B cell (primary cell): ENCODE data around the gene ESPN. TPM values are rescaled to one million over a fixed set of nuclear protein-coding genes. Genes with fewer than 3 reads are reported as not detected.

Experiments used
- ATAC-seq: fragments of 200-7000 bp; cut with Tn5 transposase; one replicate; pipeline ENCODE4 v1.10.0; 2021; ENCODE audit warnings: low read depth, mild to moderate bottlenecking, moderate number of reproducible peaks, moderate library complexity
- CTCF ChIA-PET: fragments of 350-600 bp; sonication (Branson Sonifier 250); formaldehyde crosslinking; loops from one replicate; lab custom pipeline; 2021; ENCODE audit warnings: antibody characterized with exemption, inconsistent platforms; lab: Charles Lee
- POLR2A ChIA-PET: fragments of 350-600 bp; sonication (Branson Sonifier 250); formaldehyde crosslinking; loops from one replicate; lab custom pipeline; 2021; ENCODE audit warnings: antibody characterized with exemption; lab: Charles Lee
- DNase-seq: peaks from one replicate; pipeline ENCODE4 v3.0.0; 2013
- H2AFZ ChIP-seq: 2 replicates; pipeline ENCODE4 v1.6.1; 2012; ENCODE audit warnings: mild to moderate bottlenecking, low read depth, low read length; ENCODE audit not compliant: insufficient read depth, poor library complexity, severe bottlenecking
- H3K27ac ChIP-seq, 2 donors: 1 replicate in 1 of 2; 2 replicates in 1 of 2; pipeline ENCODE4 v1.5.1; 2012 to 2013; ENCODE audit warnings: low read length in 2 of 2, mild to moderate bottlenecking in 2 of 2, moderate library complexity in 1 of 2
- H3K27me3 ChIP-seq, 4 experiments: fragments of 200-600 bp in 1 of 4; sonication (generic) in 1 of 4; replicated peaks in 1 of 4; 1 replicate in 2 of 4; 2 replicates in 2 of 4; pipeline versions ENCODE4 v1.6.1 to v1.7.0; 2013 to 2016; ENCODE audit warnings: low read length in 3 of 4, mild to moderate bottlenecking in 2 of 4, mixed read lengths in 1 of 4, moderate library complexity in 1 of 4; ENCODE audit not compliant: insufficient read depth in 4 of 4, control insufficient read depth in 3 of 4; ENCODE audit errors: control extremely low read depth in 1 of 4
- H3K36me3 ChIP-seq, 2 experiments: replicated peaks in 1 of 2; 1 replicate in 1 of 2; 2 replicates in 1 of 2; pipeline versions ENCODE4 v1.6.1 to v1.7.1; 2013; ENCODE audit warnings: low read length in 1 of 2; ENCODE audit not compliant: insufficient read depth in 2 of 2, control insufficient read depth in 1 of 2; ENCODE audit errors: control extremely low read depth in 1 of 2, extremely low read depth in 1 of 2
- H3K4me1 ChIP-seq, 2 donors: fragments of 200-600 bp in 1 of 2; sonication (generic) in 1 of 2; 1 replicate in 1 of 2; 2 replicates in 1 of 2; pipeline versions ENCODE4 v1.5.1 to v1.6.1; 2013 to 2017; ENCODE audit warnings: low read length in 2 of 2; ENCODE audit not compliant: control insufficient read depth in 2 of 2, insufficient read depth in 2 of 2
- H3K4me2 ChIP-seq: replicated peaks from 2 replicates; pipeline ENCODE3; 2012; ENCODE audit warnings: mild to moderate bottlenecking, low read depth, low read length; ENCODE audit not compliant: poor library complexity, severe bottlenecking
- H3K4me3 ChIP-seq, 5 experiments: fragments of 200-600 bp in 1 of 5; sonication (generic) in 1 of 5; 1 replicate in 3 of 5; 2 replicates in 2 of 5; pipeline versions ENCODE4 v1.5.1 to v1.7.0; 2011 to 2016; ENCODE audit warnings: low read length in 4 of 5, mild to moderate bottlenecking in 4 of 5, low read depth in 2 of 5, control low read depth in 1 of 5, moderate library complexity in 1 of 5; ENCODE audit not compliant: insufficient read depth in 1 of 5; ENCODE audit errors: control extremely low read depth in 1 of 5, extremely low read depth in 1 of 5
- H3K79me2 ChIP-seq: fragments of 200-600 bp; sonication (generic); one replicate; pipeline ENCODE4 v1.6.0; 2016; ENCODE audit warnings: low read length; ENCODE audit not compliant: control insufficient read depth, insufficient read depth
- H3K9ac ChIP-seq: fragments of 200-600 bp; sonication (generic); 2 replicates; pipeline ENCODE4 v1.6.1; 2017; ENCODE audit warnings: mild to moderate bottlenecking, low read length, moderate library complexity
- H3K9me3 ChIP-seq, 3 donors: one replicate each; pipeline versions ENCODE4 v1.6.1 to v1.7.1; 2013; ENCODE audit warnings: low read length in 2 of 3; ENCODE audit not compliant: control insufficient read depth in 2 of 3, insufficient read depth in 1 of 3; ENCODE audit errors: control extremely low read depth in 1 of 3
- H4K20me1 ChIP-seq: 2 replicates; pipeline ENCODE4 v1.6.0; 2012; ENCODE audit warnings: mild to moderate bottlenecking, low read length; ENCODE audit not compliant: insufficient read depth, control insufficient read depth, poor library complexity, severe bottlenecking
- H3K27ac Mint-ChIP-seq: one replicate; pipeline ENCODE4 v1.8.0; 2021; ENCODE audit warnings: mixed read lengths
- H3K27me3 Mint-ChIP-seq: one replicate; pipeline ENCODE4 v1.8.0; 2021; ENCODE audit warnings: mixed read lengths
- H3K4me1 Mint-ChIP-seq: one replicate; pipeline ENCODE4 v1.8.0; 2021; ENCODE audit warnings: mixed read lengths
- H3K4me3 Mint-ChIP-seq: one replicate; pipeline ENCODE4 v1.8.0; 2021; ENCODE audit warnings: mixed read lengths
- H3K9me3 Mint-ChIP-seq: one replicate; pipeline ENCODE4 v1.8.0; 2022; ENCODE audit warnings: mixed read lengths; ENCODE audit not compliant: insufficient read depth
- CTCF ChIP-seq: fragments of 200-600 bp; IDR thresholded peaks from one replicate; pipeline ENCODE4 v1.8.0; 2022; ENCODE audit warnings: antibody characterized with exemption, mild to moderate bottlenecking
- EZH2 ChIP-seq: IDR thresholded peaks from 2 replicates; pipeline ENCODE4 v1.6.1; 2012; ENCODE audit warnings: borderline replicate concordance, low read depth, mild to moderate bottlenecking, moderate library complexity, low read length; ENCODE audit not compliant: insufficient read depth, poor library complexity, severe bottlenecking
- WGBS: methylation state at CpG from one replicate; pipeline ENCODE4 v1.1.5; 2013; ENCODE audit warnings: missing lambda C conversion rate; ENCODE audit not compliant: insufficient coverage; 5-methylcytosine and 5-hydroxymethylcytosine counted together
- intact Hi-C: fragments of 100-400 bp; cut with micrococcal nuclease; formaldehyde crosslinking; loops from one replicate; pipeline ENCODE4 v1.10.0; 2022
- polyA plus RNA-seq: library from polyadenylated mRNA; depleted of rRNA; stranded (reverse); fragments of >200 nt; gene quantifications from 2 replicates; pipeline ENCODE4 v1.2.3, GENCODE V29; 2012
- total RNA-seq, 2 donors: library from RNA; stranded (reverse); fragments of 120-200 nt in 1 of 2; gene quantifications; 1 replicate in 1 of 2; 2 replicates in 1 of 2; pipeline versions ENCODE4 v1.2.3 to v1.2.4, GENCODE V29; 2013 to 2022

Gene ESPN
- total and polyA plus RNA-seq, 2 donors (not counting 1 experiment from before 2014, with no cell fraction given): 0.19 to 0.25 TPM

GRCh38 chr1:6471086-6471969 is 46.8 kb downstream of the ESPN start:
- H3K36me3 ChIP-seq: no peaks in the 10 kb centered on the region
- POLR2A ChIA-PET: no interaction called here
- CTCF ChIA-PET: interaction anchor here (0.6 to 1.0 kb wide), 2 partner anchors 11 to 225 kb away, joined by 3 read pairs; no protein-coding TSS in a partner anchor
- no peak for ATAC-seq
- H3K27me3 ChIP-seq: peaks cover 0 to 5% (median 1%) of the 10 kb centered on the region in 4 experiments
- TF ChIP-seq CTCF (no peak), EZH2 (no peak)
- H3K79me2 ChIP-seq: no peaks in the 10 kb centered on the region
- no peak overlapping the region for H3K4me3 ChIP-seq
- Mint-ChIP-seq H3K27me3 (peaks cover 5% of the 10 kb centered on the region), H3K9me3 (no peaks in the 10 kb centered on the region), H3K27ac (no peak overlapping the region), H3K4me3 (no peak overlapping the region), H3K4me1 (peaks cover 2% of the 10 kb centered on the region)
- H3K27ac ChIP-seq: no peak overlapping the region
- no peak for DNase-seq
- no peak overlapping the region for H3K4me2 ChIP-seq
- peaks cover 0 to 5% (median 0%) of the 10 kb centered on the region in 3 donors for H3K9me3 ChIP-seq
- H3K4me1 ChIP-seq: peaks cover 2 to 6% of the 10 kb centered on the region in 2 donors
- no peaks in the 10 kb centered on the region for H4K20me1 ChIP-seq
- intact Hi-C loops: no loop called here
- no peak overlapping the region for H3K9ac ChIP-seq
- 93% methylated on average over 62 of the region's 67 CpGs for WGBS
- no peak overlapping the region for H2AFZ ChIP-seq

- H3K79me2 ChIP-seq: no peaks in the 10 kb centered on the region
- ATAC-seq (no peak), DNase-seq (no peak)
- H4K20me1 ChIP-seq: no peaks in the 10 kb centered on the region
- H3K27me3 Mint-ChIP-seq: peaks cover 2% of the 10 kb centered on the region
- no peak overlapping the region for H2AFZ ChIP-seq
- H3K4me3 ChIP-seq: no peak overlapping the region
- no peak overlapping the region for H3K4me2 ChIP-seq
- H3K4me1 Mint-ChIP-seq: peaks cover 2% of the 10 kb centered on the region
- H3K9me3 Mint-ChIP-seq: no peaks in the 10 kb centered on the region
- H3K27ac Mint-ChIP-seq: no peak overlapping the region
- no peak overlapping the region for H3K4me3 Mint-ChIP-seq
- H3K27ac ChIP-seq: no peak overlapping the region
- H3K4me1 ChIP-seq: peaks cover 2 to 6% of the 10 kb centered on the region in 2 donors
- H3K9me3 ChIP-seq: peaks cover 0 to 5% (median 0%) of the 10 kb centered on the region in 3 donors
- no peak overlapping the region for H3K9ac ChIP-seq
- CTCF ChIA-PET: interaction anchor here (0.6 to 1.0 kb wide), 2 partner anchors 12 to 226 kb away, joined by 3 read pairs; no protein-coding TSS in a partner anchor
- WGBS: 90% methylated on average over 7 of the region's 7 CpGs
- H3K27me3 ChIP-seq: peaks cover 0 to 4% (median 1%) of the 10 kb centered on the region in 4 experiments
- intact Hi-C loops: no loop called here
- POLR2A ChIA-PET: no interaction called here
- H3K36me3 ChIP-seq: no peaks in the 10 kb centered on the region
- TF ChIP-seq CTCF (no peak), EZH2 (no peak)
Observed at GRCh38 chr1:6471970-6472368, 47.4 kb downstream of the ESPN start.
